GM12878 (cell line): ENCODE data around the gene MYADM. TPM values are rescaled to one million over a fixed set of nuclear protein-coding genes. Genes with fewer than 3 reads are reported as not detected.

Source experiments
- ATAC-seq: fragments of 200-7000 bp; cut with Tn5 transposase; 3 replicates; pipeline ENCODE4 v1.9.1; 2020; ENCODE audit warnings: mild to moderate bottlenecking, moderate library complexity
- BruUV-seq: library from RNA; stranded (reverse); fragments of 400-500 nt; replicated peaks from 2 replicates; lab custom pipeline; 2021; lab: Mats Ljungman, UMichigan
- CTCF ChIA-PET: fragments of 300-600 bp; sonication (Branson Sonifier 250); formaldehyde crosslinking; extraction: SDS; loops from one replicate; lab custom pipeline; 2021; ENCODE audit warnings: inconsistent platforms; lab: Yijun Ruan, JAX
- POLR2A ChIA-PET: fragments of 350-600 bp; formaldehyde crosslinking; extraction: SDS; loops from one replicate; lab custom pipeline; 2021; ENCODE audit warnings: inconsistent platforms; lab: Charles Lee
- RAD21 ChIA-PET: fragments of 300-600 bp; sonication (Branson Sonifier 250); formaldehyde crosslinking; loops from one replicate; lab custom pipeline; 2023; ENCODE audit warnings: antibody characterized with exemption; ENCODE audit not compliant: unreplicated experiment; lab: Charles Lee
- SMC1A ChIA-PET: fragments of 300-600 bp; sonication (Branson Sonifier 250); formaldehyde crosslinking; loops from one replicate; lab custom pipeline; 2023; ENCODE audit not compliant: unreplicated experiment, uncharacterized antibody; lab: Charles Lee
- DNase-seq: peaks from one replicate; pipeline ENCODE4 v3.0.0-alpha.2; 2011; ENCODE audit warnings: low read depth, low spot score
- FAIRE-seq: peaks from 3 replicates; lab custom pipeline; 2011; peaks lifted over from hg19 to GRCh38; lab: Jason Lieb, UNC
- H2AFZ ChIP-seq: 2 replicates; pipeline ENCODE4 v1.6.0; 2011; ENCODE audit warnings: low read depth, low read length, control low read depth; ENCODE audit not compliant: control insufficient read depth
- H3K27ac ChIP-seq: 2 replicates; pipeline ENCODE4 v1.5.1; 2011; ENCODE audit warnings: control low read depth; ENCODE audit not compliant: control insufficient read depth, insufficient read depth
- H3K27me3 ChIP-seq, 2 experiments: replicated peaks in 1 of 2; 2 replicates each; pipeline versions ENCODE4 v1.6.0 to v1.6.1; 2011; ENCODE audit warnings: low read length in 1 of 2; ENCODE audit not compliant: control insufficient read depth in 2 of 2, insufficient read depth in 2 of 2
- H3K36me3 ChIP-seq, 2 experiments: 2 replicates each; pipeline ENCODE4 v1.5.1; 2011; ENCODE audit warnings: low read length in 1 of 2; ENCODE audit not compliant: control insufficient read depth in 2 of 2, insufficient read depth in 2 of 2
- H3K4me1 ChIP-seq: 2 replicates; pipeline ENCODE4 v1.6.1; 2011; ENCODE audit warnings: mild to moderate bottlenecking, low read length, moderate library complexity, mixed read lengths; ENCODE audit not compliant: control insufficient read depth, insufficient read depth
- H3K4me2 ChIP-seq: 2 replicates; pipeline ENCODE4 v1.6.0; 2011; ENCODE audit warnings: control low read depth; ENCODE audit not compliant: control insufficient read depth, insufficient read depth
- H3K4me3 ChIP-seq: fragments of 200-600 bp; sonication (generic); 2 replicates; pipeline ENCODE4 v1.5.1; 2016
- H3K79me2 ChIP-seq: 2 replicates; pipeline ENCODE4 v1.6.0; 2011; ENCODE audit warnings: low read length; ENCODE audit not compliant: control insufficient read depth, insufficient read depth
- H3K9ac ChIP-seq: 2 replicates; pipeline ENCODE4 v1.8.0; 2011; ENCODE audit warnings: low read length, control low read depth, mixed read lengths; ENCODE audit not compliant: control insufficient read depth, insufficient read depth
- H3K9me3 ChIP-seq: replicated peaks from 3 replicates; pipeline ENCODE4 v1.5.1; 2011; ENCODE audit warnings: mild to moderate bottlenecking, low read length; ENCODE audit not compliant: control insufficient read depth, insufficient read depth
- H4K20me1 ChIP-seq: 2 replicates; pipeline ENCODE4 v1.6.0; 2011; ENCODE audit not compliant: control insufficient read depth, insufficient read depth
- ASH2L ChIP-seq: fragments of 300-600, 200-600 bp; sonication (generic); IDR thresholded peaks from 2 replicates; pipeline ENCODE4 v1.6.1; 2017; ENCODE audit warnings: low read depth, mild to moderate bottlenecking, borderline replicate concordance
- BACH1 ChIP-seq: fragments of 450-650 bp; IDR thresholded peaks from 2 replicates; pipeline ENCODE4 v1.6.1; 2017; ENCODE audit warnings: mild to moderate bottlenecking, borderline replicate concordance
- BCL11A ChIP-seq: IDR thresholded peaks from 2 replicates; pipeline ENCODE4 v1.6.1; 2011; ENCODE audit warnings: low read depth, low read length
- CHD4 ChIP-seq: fragments of 200-600 bp; sonication (generic); IDR thresholded peaks from 2 replicates; pipeline ENCODE4 v1.6.1; 2016; ENCODE audit warnings: mild to moderate bottlenecking
- E2F4 ChIP-seq: IDR thresholded peaks from 2 replicates; pipeline ENCODE4 v1.6.1; 2012; ENCODE audit warnings: low read depth, low read length, improper control_type of control experiment
- NFXL1 ChIP-seq: fragments of 450-650 bp; IDR thresholded peaks from 2 replicates; pipeline ENCODE4 v1.6.1; 2017; ENCODE audit warnings: antibody characterized with exemption, mild to moderate bottlenecking, borderline replicate concordance
- RAD21 ChIP-seq: IDR thresholded peaks from 2 replicates; pipeline ENCODE4 v1.6.1; 2011; ENCODE audit warnings: mild to moderate bottlenecking, low read depth, low read length, moderate library complexity; ENCODE audit not compliant: insufficient read depth
- RB1 ChIP-seq: fragments of 450-650 bp; formaldehyde crosslinking; IDR thresholded peaks from 2 replicates; pipeline ENCODE4 v1.6.1; 2017; ENCODE audit warnings: mild to moderate bottlenecking, borderline replicate concordance
- STAT1 ChIP-seq: fragments of 450-650 bp; conservative IDR thresholded peaks from 2 replicates; pipeline ENCODE4 v1.6.1; 2014; ENCODE audit warnings: antibody characterized with exemption, mild to moderate bottlenecking
- WGBS: methylation state at CpG from one replicate; pipeline ENCODE4 v1.1.6; 2016; ENCODE audit warnings: low lambda C conversion rate; ENCODE audit not compliant: insufficient replicate concordance, insufficient coverage; ENCODE audit errors: missing lambda C conversion rate; 5-methylcytosine and 5-hydroxymethylcytosine counted together
- in situ Hi-C: fragments of 300-500 bp; cut with MboI; formaldehyde crosslinking; loops from 9 replicates; pipeline ENCODE4 v1.14.3; 2018; ENCODE audit warnings: mixed read lengths
- intact Hi-C: fragments of 100-400 bp; cut with micrococcal nuclease; formaldehyde crosslinking; loops from one replicate; pipeline ENCODE4 v1.14.2; 2022; ENCODE audit not compliant: unreplicated experiment
- polyA plus RNA-seq, 11 experiments: library from polyadenylated mRNA; depleted of rRNA in 4 of 11; unstranded in 6 of 11; stranded (reverse) in 5 of 11; fragments of >200 nt; fragmentation: Nextera tagmentation in 4 of 11; fragmentation: Illumina TruSeq in 1 of 11; extraction: Ambion mirVana in 4 of 11; extraction: Trizol in 1 of 11; gene quantifications; 1 replicate in 1 of 11; 2 replicates in 10 of 11; pipeline versions ENCODE4 v1.2.1 to v1.2.3, GENCODE V29; 2011 to 2016; ENCODE audit warnings: inconsistent platforms in 2 of 11, missing spikeins in 2 of 11, low read depth in 1 of 11
- total RNA-seq, 4 experiments: library from RNA; depleted of rRNA in 3 of 4; stranded (reverse); fragments of >200 nt in 3 of 4; fragmentation: Illumina TruSeq in 1 of 4; extraction: Trizol in 1 of 4; gene quantifications; 2 replicates each; pipeline versions ENCODE4 v1.2.1 to v1.2.3, GENCODE V29; 2013 to 2021

Gene MYADM
- total and polyA plus RNA-seq, 10 of the 15 experiments (the other 5 are each of a cell fraction or from before 2014, with no cell fraction given): 0.04 to 0.46 (median 0.10) TPM

DNA sequence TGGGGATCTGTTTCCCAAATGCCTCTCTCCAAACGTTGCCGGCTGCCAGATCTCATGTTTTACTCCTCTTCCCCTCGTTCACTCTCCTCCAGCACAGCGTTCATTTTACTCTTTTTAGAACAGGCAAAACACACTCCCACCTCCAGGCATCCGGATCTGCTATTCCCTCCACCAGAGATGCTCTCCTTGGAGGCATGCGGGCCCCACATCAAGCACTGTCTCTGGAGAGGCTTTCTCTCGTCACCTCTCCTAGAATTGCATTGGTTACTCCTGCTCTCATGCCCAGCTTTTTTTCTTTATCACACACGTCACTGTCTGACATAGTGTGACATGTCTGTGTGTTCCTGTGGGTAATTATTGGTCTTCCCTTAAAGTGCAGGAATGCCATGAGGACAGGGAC lies 20.1 kb upstream of the MYADM start:
- DNase-seq: no peak
- Histone ChIP-seq H3K27me3 (no peaks in the 10 kb centered on the region), H2AFZ (no peak overlapping the region), H3K9ac (no peak overlapping the region), H3K4me2 (no peak overlapping the region), H3K27ac (no peak overlapping the region), H3K4me3 (no peak overlapping the region), H3K79me2 (no peaks in the 10 kb centered on the region), H3K36me3 (no peaks in the 10 kb centered on the region), H4K20me1 (no peaks in the 10 kb centered on the region), H3K9me3 (no peaks in the 10 kb centered on the region; the same call in 2 of the 3 replicates), H3K4me1 (no peaks in the 10 kb centered on the region)
- no peak for FAIRE-seq
- ATAC-seq: no peak
- no TSS peak for BruUV-seq
- CTCF ChIA-PET: no interaction called here
- SMC1A ChIA-PET: no interaction called here
- TF ChIP-seq RAD21: no peak
- no peak for TF ChIP-seq E2F4
- no peak for TF ChIP-seq RB1
- TF ChIP-seq STAT1: no peak
- TF ChIP-seq BACH1: no peak
- no peak for TF ChIP-seq ASH2L
- no peak for TF ChIP-seq NFXL1
- no peak for TF ChIP-seq CHD4
- no peak for TF ChIP-seq BCL11A
- intact Hi-C loops: no loop called here
- 40% methylated on average over 8 of the region's 8 CpGs for whole genome bisulfite sequencing
- POLR2A ChIA-PET: no interaction called here
- RAD21 ChIA-PET: no interaction called here
- in situ Hi-C loops: no loop called here
